IMR-90 (cell line): ENCODE measurements around the gene AUTS2. TPM values are rescaled to one million over a fixed set of nuclear protein-coding genes. Genes with fewer than 3 reads are reported as not detected.

ENCODE experiments used
- ATAC-seq: fragments of 200-7000 bp; cut with Tn5 transposase; 2 replicates; pipeline ENCODE4 v1.9.1; 2020; ENCODE audit warnings: low read depth, mild to moderate bottlenecking, moderate library complexity
- BruUV-seq: library from RNA; stranded (reverse); fragments of 400-500 nt; replicated peaks from 2 replicates; lab custom pipeline; 2021; lab: Mats Ljungman, UMichigan
- CTCF ChIA-PET: fragments of 300-600 bp; formaldehyde crosslinking; extraction: SDS; loops from one replicate; lab custom pipeline; 2021; ENCODE audit warnings: antibody characterized with exemption; lab: Yijun Ruan, JAX
- POLR2A ChIA-PET: fragments of 300-600 bp; sonication (Branson Sonifier 250); formaldehyde crosslinking; loops from one replicate; lab custom pipeline; 2022; ENCODE audit warnings: antibody characterized with exemption; ENCODE audit not compliant: unreplicated experiment; lab: Charles Lee
- DNase-seq: peaks from one replicate; pipeline ENCODE4 v3.0.0; 2013
- H2AFZ ChIP-seq: replicated peaks from 2 replicates; pipeline ENCODE3; 2013; ENCODE audit warnings: low read length, mild to moderate bottlenecking; ENCODE audit not compliant: poor library complexity
- H2AK5ac ChIP-seq: 2 replicates; pipeline ENCODE4 v1.6.1; 2013; ENCODE audit warnings: low read depth, low read length, inconsistent platforms
- H2AK9ac ChIP-seq: replicated peaks from 2 replicates; pipeline ENCODE3; 2013; ENCODE audit warnings: mild to moderate bottlenecking, low read depth, low read length, moderate library complexity; ENCODE audit not compliant: poor library complexity
- H2BK120ac ChIP-seq: 2 replicates; pipeline ENCODE4 v1.6.1; 2013; ENCODE audit warnings: low read depth, low read length, inconsistent platforms
- H2BK15ac ChIP-seq: 3 replicates; pipeline ENCODE4 v1.6.1; 2013; ENCODE audit warnings: low read depth, low read length, inconsistent platforms
- H2BK20ac ChIP-seq: 2 replicates; pipeline ENCODE4 v1.6.1; 2013; ENCODE audit warnings: low read depth, mild to moderate bottlenecking, inconsistent platforms, low read length, moderate library complexity
- H2BK5ac ChIP-seq: 2 replicates; pipeline ENCODE4 v1.6.1; 2013; ENCODE audit warnings: mild to moderate bottlenecking, low read depth, low read length, inconsistent platforms; ENCODE audit not compliant: poor library complexity, severe bottlenecking
- H3K14ac ChIP-seq: replicated peaks from 2 replicates; pipeline ENCODE4 v1.6.1; 2013; ENCODE audit warnings: low read depth, low read length, inconsistent platforms
- H3K18ac ChIP-seq: 2 replicates; pipeline ENCODE4 v1.6.1; 2013; ENCODE audit warnings: low read depth, low read length, control low read depth
- H3K23ac ChIP-seq: 2 replicates; pipeline ENCODE4 v1.6.1; 2013; ENCODE audit warnings: low read depth, low read length, inconsistent platforms
- H3K27ac ChIP-seq: 2 replicates; pipeline ENCODE4 v1.5.1; 2013; ENCODE audit warnings: mild to moderate bottlenecking, control low read depth, low read length; ENCODE audit not compliant: insufficient read depth
- H3K27me3 ChIP-seq: 2 replicates; pipeline ENCODE4 v1.6.1; 2013; ENCODE audit warnings: low read length; ENCODE audit not compliant: control insufficient read depth, insufficient read depth
- H3K36me3 ChIP-seq: 2 replicates; pipeline ENCODE4 v1.6.1; 2013; ENCODE audit warnings: low read length, mixed read lengths; ENCODE audit not compliant: control insufficient read depth, insufficient read depth
- H3K4ac ChIP-seq: 2 replicates; pipeline ENCODE4 v1.6.1; 2013; ENCODE audit warnings: low read depth, low read length, inconsistent platforms
- H3K4me1 ChIP-seq: 2 replicates; pipeline ENCODE4 v1.6.1; 2013; ENCODE audit warnings: low read length, mixed read lengths; ENCODE audit not compliant: control insufficient read depth, insufficient read depth
- H3K4me2 ChIP-seq: 2 replicates; pipeline ENCODE4 v1.6.1; 2013; ENCODE audit warnings: low read depth, mild to moderate bottlenecking, control low read depth, low read length, moderate library complexity
- H3K4me3 ChIP-seq: 2 replicates; pipeline ENCODE4 v1.5.1; 2013; ENCODE audit warnings: low read depth, mild to moderate bottlenecking, control low read depth, low read length, moderate library complexity; ENCODE audit not compliant: insufficient read depth
- H3K56ac ChIP-seq: 2 replicates; pipeline ENCODE4 v1.6.1; 2013; ENCODE audit warnings: low read length, inconsistent platforms; ENCODE audit not compliant: insufficient read depth; ENCODE audit errors: extremely low read depth
- H3K79me1 ChIP-seq, 2 experiments: 2 replicates each; pipeline ENCODE4 v1.6.1; 2013; ENCODE audit warnings: low read length in 2 of 2, inconsistent platforms in 1 of 2, low read depth in 1 of 2
- H3K9ac ChIP-seq: 2 replicates; pipeline ENCODE4 v1.6.1; 2013; ENCODE audit warnings: low read depth, low read length, control low read depth
- H3K9me1 ChIP-seq: 2 replicates; pipeline ENCODE4 v1.6.1; 2013; ENCODE audit warnings: low read length, inconsistent platforms; ENCODE audit not compliant: insufficient read depth
- H3K9me3 ChIP-seq: 2 replicates; pipeline ENCODE4 v1.6.1; 2013; ENCODE audit warnings: low read length; ENCODE audit not compliant: control insufficient read depth, insufficient read depth
- H4K20me1 ChIP-seq: 2 replicates; pipeline ENCODE4 v1.6.1; 2013; ENCODE audit warnings: low read length, inconsistent platforms; ENCODE audit not compliant: insufficient read depth
- H4K5ac ChIP-seq: 2 replicates; pipeline ENCODE4 v1.6.1; 2013; ENCODE audit warnings: mild to moderate bottlenecking, low read depth, low read length, control low read depth
- H4K8ac ChIP-seq, 2 experiments: 2 replicates each; pipeline ENCODE4 v1.6.1; 2013; ENCODE audit warnings: low read depth in 2 of 2, low read length in 2 of 2, control low read depth in 1 of 2, inconsistent platforms in 1 of 2
- H4K91ac ChIP-seq: 2 replicates; pipeline ENCODE4 v1.6.1; 2013; ENCODE audit warnings: low read depth, low read length, inconsistent platforms; ENCODE audit not compliant: insufficient read depth
- BHLHE40 ChIP-seq: fragments of 150-350 bp; IDR thresholded peaks from 2 replicates; pipeline ENCODE4 v1.6.1; 2016; ENCODE audit warnings: mild to moderate bottlenecking, low read depth, low read length
- CEBPB ChIP-seq: IDR thresholded peaks from 2 replicates; pipeline ENCODE4 v1.6.1; 2012; ENCODE audit warnings: low read depth, low read length, improper control_type of control experiment
- CHD1 ChIP-seq: IDR thresholded peaks from 2 replicates; pipeline ENCODE4 v1.6.1; 2012; ENCODE audit warnings: low read depth, low read length, improper control_type of control experiment
- USF2 ChIP-seq: fragments of 150-350 bp; IDR thresholded peaks from 2 replicates; pipeline ENCODE4 v1.6.1; 2017; ENCODE audit warnings: mild to moderate bottlenecking, antibody characterized with exemption, low read length, low read depth
- WGBS, 2 experiments: methylation state at CpG; one replicate each; pipeline versions ENCODE4 v1.1.5 to v1.1.7; 2013; ENCODE audit warnings: missing lambda C conversion rate in 2 of 2; ENCODE audit not compliant: insufficient read length in 1 of 2; ENCODE audit errors: extremely low coverage in 2 of 2; 5-methylcytosine and 5-hydroxymethylcytosine counted together
- dilution Hi-C: fragments of 300-500 bp; cut with HindIII; formaldehyde crosslinking; loops from one replicate; pipeline ENCODE4 v1.14.3; 2018; ENCODE audit warnings: low sequenced_read_pairs; ENCODE audit not compliant: unreplicated experiment
- in situ Hi-C: fragments of 300-500 bp; cut with MboI; formaldehyde crosslinking; loops from 3 replicates; pipeline ENCODE4 v1.14.3; 2019; ENCODE audit warnings: low sequenced_read_pairs, inconsistent platforms, mixed read lengths
- intact Hi-C: fragments of 100-400 bp; cut with micrococcal nuclease; formaldehyde crosslinking; loops from 2 replicates; pipeline ENCODE4 v1.10.0; 2022
- polyA plus RNA-seq, 3 experiments: library from polyadenylated mRNA; depleted of rRNA; stranded (reverse); fragments of >200 nt; gene quantifications; 2 replicates each; pipeline ENCODE4 v1.2.3, GENCODE V29; 2012; ENCODE audit warnings: low replicate concordance in 1 of 3
- total RNA-seq: library from RNA; depleted of rRNA; stranded (reverse); fragments of >200 nt; gene quantifications from 2 replicates; pipeline ENCODE4 v1.2.3, GENCODE V29; 2012

AUTS2 gene
- total and polyA plus RNA-seq, 2 of the 4 experiments (the other 2 are of a cell fraction) = 0.90 to 3.0 TPM

- Histone ChIP-seq H3K4me3 (no peak overlapping the region), H3K27ac (no peak overlapping the region), H3K9me3 (no peaks in the 10 kb centered on the region), H3K14ac (no peak overlapping the region), H2AK5ac (no peak overlapping the region), H3K18ac (no peak overlapping the region), H3K27me3 (no peaks in the 10 kb centered on the region), H4K8ac (no peak overlapping the region), H3K36me3 (no peaks in the 10 kb centered on the region), H3K4me2 (no peak overlapping the region), H2BK15ac (no peak overlapping the region), H2AFZ (no peak overlapping the region), H3K9me1 (no peaks in the 10 kb centered on the region), H4K5ac (no peak overlapping the region), H3K4ac (no peak overlapping the region), H2BK20ac (no peak overlapping the region), H4K20me1 (no peaks in the 10 kb centered on the region), H3K56ac (no peak overlapping the region), H2BK5ac (no peak overlapping the region), H3K4me1 (no peaks in the 10 kb centered on the region), H4K91ac (no peak overlapping the region), H3K9ac (no peak overlapping the region), H2AK9ac (no peak overlapping the region), H3K23ac (no peak overlapping the region), H2BK120ac (no peak overlapping the region), H3K79me1 (no peaks in the 10 kb centered on the region)
- dilution Hi-C loops = no loop called here
- in situ Hi-C loops = no loop called here
- no peak for DNase-seq
- no TSS peak for BruUV-seq
- ATAC-seq = no peak
- CTCF ChIA-PET = interaction anchor here (0.6 to 0.8 kb wide), 2 partner anchors 24 to 1135 kb away, joined by 3 to 11 read pairs; no protein-coding TSS in a partner anchor
- intact Hi-C loops = no loop called here
- no CpG with 5 or more reads among the region's 6 CpGs for WGBS, 2 experiments
- TF ChIP-seq BHLHE40 (no peak), CHD1 (no peak), USF2 (no peak), CEBPB (no peak)
- POLR2A ChIA-PET = no interaction called here
Measured at GRCh38 chr7:70063371-70063770, 465.1 kb downstream of the AUTS2 start.
